GM06990 (cell line): Measurements from ENCODE around the gene AANAT.

ENCODE experiments used
- DNase-seq: peaks from one replicate; pipeline ENCODE4 v3.0.0-alpha.2; 2011; ENCODE audit not compliant: insufficient read length; ENCODE audit errors: extremely low read depth
- H3K27me3 ChIP-seq: replicated peaks from 2 replicates; pipeline ENCODE4 v1.6.0; 2011; ENCODE audit warnings: low read length; ENCODE audit not compliant: control insufficient read depth, insufficient read depth
- H3K36me3 ChIP-seq: 2 replicates; pipeline ENCODE4 v1.5.1; 2011; ENCODE audit warnings: low read length; ENCODE audit not compliant: control insufficient read depth, insufficient read depth
- H3K4me3 ChIP-seq: replicated peaks from 2 replicates; pipeline ENCODE4 v1.5.1; 2011; ENCODE audit warnings: low read depth, mild to moderate bottlenecking, control low read depth, low read length
- CTCF ChIP-seq: IDR thresholded peaks from 2 replicates; pipeline ENCODE4 v1.5.1; 2011; ENCODE audit warnings: low read length, control low read depth, mild to moderate bottlenecking, inconsistent platforms; ENCODE audit not compliant: insufficient read depth, poor library complexity, severe bottlenecking

AANAT gene

GRCh38 chr17:76438906-76439305, 28.5 kb upstream of the AANAT start:
- DNase-seq = no peak
- H3K36me3 ChIP-seq = no peaks in the 10 kb centered on the region; the same call in 1 of the 2 replicates
- no peak for TF ChIP-seq CTCF
- no peak overlapping the region for H3K4me3 ChIP-seq
- no peaks in the 10 kb centered on the region for H3K27me3 ChIP-seq

- no peaks in the 10 kb centered on the region; the same call in 1 of the 2 replicates for H3K36me3 ChIP-seq
- no peak overlapping the region for H3K4me3 ChIP-seq
- no peaks in the 10 kb centered on the region for H3K27me3 ChIP-seq
- no peak for TF ChIP-seq CTCF
- DNase-seq = no peak
Measured at GRCh38 chr17:76439314-76439928, 28.0 kb upstream of the AANAT start.

GRCh38 chr17:76440751-76441362, 26.5 kb upstream of the AANAT start:
- TF ChIP-seq CTCF = no peak
- no peaks in the 10 kb centered on the region; the same call in 1 of the 2 replicates for H3K36me3 ChIP-seq
- no peak overlapping the region for H3K4me3 ChIP-seq
- no peak for DNase-seq
- no peaks in the 10 kb centered on the region for H3K27me3 ChIP-seq

GRCh38 chr17:76441686-76442340, 25.6 kb upstream of the AANAT start:
- Histone ChIP-seq H3K27me3 (no peaks in the 10 kb centered on the region), H3K36me3 (no peaks in the 10 kb centered on the region; the same call in 1 of the 2 replicates), H3K4me3 (no peak overlapping the region)
- TF ChIP-seq CTCF = no peak
- no peak for DNase-seq

- no peaks in the 10 kb centered on the region; the same call in 1 of the 2 replicates for H3K36me3 ChIP-seq
- H3K4me3 ChIP-seq = no peak overlapping the region
- no peak for TF ChIP-seq CTCF
- no peak for DNase-seq
- H3K27me3 ChIP-seq = no peaks in the 10 kb centered on the region
Measured at GRCh38 chr17:76442341-76443338, 24.8 kb upstream of the AANAT start.
